Measurements from ENCODE around the gene FCHO2. TPM values are rescaled to one million over a fixed set of nuclear protein-coding genes. Genes with fewer than 3 reads are reported as not detected.
"Not testable (repeated sequence)": the region's sequence is repeated elsewhere in the genome, so short reads cannot be mapped to it uniquely, and the experiment has no call there.

The FCHO2 gene
- total and polyA plus RNA-seq, 2 donors (not counting 3 experiments of a cell fraction or from before 2014, with no cell fraction given), result 12.0 to 25.2 TPM

DNA sequence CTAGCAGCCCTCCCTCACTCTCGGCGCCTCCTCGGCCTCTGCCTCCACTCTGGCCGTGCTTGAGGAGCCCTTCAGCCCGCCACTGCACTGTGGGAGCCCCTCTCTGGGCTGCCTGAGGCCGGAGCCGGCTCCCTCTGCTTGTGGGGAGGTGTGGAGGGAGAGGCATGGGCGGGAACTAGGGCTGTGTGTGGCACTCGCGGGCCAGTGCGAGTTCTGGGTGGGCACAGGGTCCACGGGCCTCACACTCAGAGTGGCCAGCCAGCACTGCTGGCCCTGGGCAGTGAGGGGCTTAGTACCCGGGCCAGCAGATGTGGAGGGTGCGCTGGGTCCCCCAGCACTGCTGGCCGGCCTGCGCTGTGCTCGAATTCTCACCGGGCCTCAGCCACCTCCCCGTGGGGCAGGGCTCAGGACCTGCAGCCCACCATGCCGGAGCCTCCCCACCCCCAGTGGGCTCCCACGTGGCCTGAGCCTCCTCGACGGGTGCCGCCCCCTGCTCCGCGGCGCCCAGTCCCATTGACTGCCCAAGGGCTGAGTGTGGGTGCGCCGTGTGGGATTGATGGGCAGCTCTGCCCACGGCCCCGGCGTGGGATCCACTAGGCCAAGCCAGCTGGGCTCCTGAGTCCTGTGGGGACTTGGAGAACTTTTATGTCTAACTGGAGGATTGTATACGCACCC, 30.4 kb upstream of the FCHO2 start:
- Histone ChIP-seq H2AFZ (ENCODE audit: low read depth, low read length) (no peak overlapping the region), H3K27me3 (ENCODE audit: control insufficient read depth in 2 of 2, insufficient read depth in 2 of 2, low read length in 2 of 2) (no peaks in the 10 kb centered on the region), H3K36me3 (ENCODE audit: control insufficient read depth in 2 of 2, extremely low read depth in 1 of 2, insufficient read depth in 2 of 2, low read length in 2 of 2) (no peaks in the 10 kb centered on the region), H3K4me1 (ENCODE audit: control insufficient read depth, extremely low read depth, insufficient read depth, low read length) (no peaks in the 10 kb centered on the region), H4K20me1 (replicated peaks; ENCODE audit: control insufficient read depth, extremely low read depth, insufficient read depth, low read length) (no peaks in the 10 kb centered on the region), H3K9me1 (replicated peaks; ENCODE audit: control insufficient read depth, extremely low read depth, insufficient read depth, low read length) (no peaks in the 10 kb centered on the region), H3K9ac (replicated peaks; ENCODE audit: extremely low read depth, insufficient read depth, low read length) (no peak overlapping the region), H3K79me2 (ENCODE audit: control insufficient read depth, insufficient read depth, low read length) (no peaks in the 10 kb centered on the region), H3K4me3 (replicated peaks in 1 of 3; ENCODE audit: insufficient read depth in 1 of 3, low read depth in 1 of 3, low read length in 3 of 3) (no peak overlapping the region), H3K27ac (ENCODE audit: insufficient read depth, low read depth, low read length) (no peak overlapping the region), H3K9me3 (replicated peaks; ENCODE audit: control insufficient read depth, insufficient read depth, low read length) (no peaks in the 10 kb centered on the region), H3K4me2 (ENCODE audit: insufficient read depth, low read length) (no peak overlapping the region)
- POLR2A ChIA-PET, result no interaction called here
- BruUV-seq (replicated peaks), result no TSS peak
- no peak for FAIRE-seq
- CTCF ChIA-PET, result interaction anchor here (1.4 kb wide), 1 partner anchor 31 kb away, joined by 4 read pairs; the partner anchor contains the start of gene FCHO2
- intact Hi-C loops (cut with micrococcal nuclease) (loop anchor here (10.0 kb wide), 1 partner anchor 249 kb away; the partner anchor contains the start of gene TMEM174), dilution Hi-C loops (cut with MboI; ENCODE audit: extremely low pct_ligation_motif_present, low sequenced_read_pairs) (no loop called here)
- DNase-seq (ENCODE audit: low read depth, low spot score), result no peak
- no peak for TF ChIP-seq POLR2A (IDR thresholded peaks at IDR 0.05; ENCODE audit: low read depth, low read length)
- no peak for TF ChIP-seq GATA2 (IDR thresholded peaks at IDR 0.05; ENCODE audit: insufficient read depth, insufficient read length, low read depth, low read length)
- TF ChIP-seq POLR2AphosphoS5 (IDR thresholded peaks at IDR 0.05; ENCODE audit: insufficient read depth, low read depth, low read length), result no peak
- TF ChIP-seq, protein P1, sequence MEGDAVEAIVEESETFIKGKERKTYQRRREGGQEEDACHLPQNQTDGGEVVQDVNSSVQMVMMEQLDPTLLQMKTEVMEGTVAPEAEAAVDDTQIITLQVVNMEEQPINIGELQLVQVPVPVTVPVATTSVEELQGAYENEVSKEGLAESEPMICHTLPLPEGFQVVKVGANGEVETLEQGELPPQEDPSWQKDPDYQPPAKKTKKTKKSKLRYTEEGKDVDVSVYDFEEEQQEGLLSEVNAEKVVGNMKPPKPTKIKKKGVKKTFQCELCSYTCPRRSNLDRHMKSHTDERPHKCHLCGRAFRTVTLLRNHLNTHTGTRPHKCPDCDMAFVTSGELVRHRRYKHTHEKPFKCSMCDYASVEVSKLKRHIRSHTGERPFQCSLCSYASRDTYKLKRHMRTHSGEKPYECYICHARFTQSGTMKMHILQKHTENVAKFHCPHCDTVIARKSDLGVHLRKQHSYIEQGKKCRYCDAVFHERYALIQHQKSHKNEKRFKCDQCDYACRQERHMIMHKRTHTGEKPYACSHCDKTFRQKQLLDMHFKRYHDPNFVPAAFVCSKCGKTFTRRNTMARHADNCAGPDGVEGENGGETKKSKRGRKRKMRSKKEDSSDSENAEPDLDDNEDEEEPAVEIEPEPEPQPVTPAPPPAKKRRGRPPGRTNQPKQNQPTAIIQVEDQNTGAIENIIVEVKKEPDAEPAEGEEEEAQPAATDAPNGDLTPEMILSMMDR (IDR thresholded peaks at IDR 0.05; ENCODE audit: extremely low read depth in 1 of 2, insufficient read depth in 1 of 2, low read depth in 1 of 2, low read length in 2 of 2), result no peak
- no peak for TF ChIP-seq FOS (IDR thresholded peaks at IDR 0.05; ENCODE audit: borderline replicate concordance, insufficient read depth, low read length)
- TF ChIP-seq, protein P2, sequence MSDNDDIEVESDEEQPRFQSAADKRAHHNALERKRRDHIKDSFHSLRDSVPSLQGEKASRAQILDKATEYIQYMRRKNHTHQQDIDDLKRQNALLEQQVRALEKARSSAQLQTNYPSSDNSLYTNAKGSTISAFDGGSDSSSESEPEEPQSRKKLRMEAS (IDR thresholded peaks at IDR 0.05; ENCODE audit: insufficient read depth, insufficient read length), result no peak
- TF ChIP-seq JUN (IDR thresholded peaks at IDR 0.05; ENCODE audit: borderline replicate concordance, insufficient read depth, insufficient read length, low read depth), result no peak
- TF ChIP-seq MYC (IDR thresholded peaks at IDR 0.05; ENCODE audit: low read depth, low read length), result no peak
- TF ChIP-seq EZH2 (IDR thresholded peaks at IDR 0.05; ENCODE audit: borderline replicate concordance, low read depth, low read length, severe bottlenecking), result no peak

DNA sequence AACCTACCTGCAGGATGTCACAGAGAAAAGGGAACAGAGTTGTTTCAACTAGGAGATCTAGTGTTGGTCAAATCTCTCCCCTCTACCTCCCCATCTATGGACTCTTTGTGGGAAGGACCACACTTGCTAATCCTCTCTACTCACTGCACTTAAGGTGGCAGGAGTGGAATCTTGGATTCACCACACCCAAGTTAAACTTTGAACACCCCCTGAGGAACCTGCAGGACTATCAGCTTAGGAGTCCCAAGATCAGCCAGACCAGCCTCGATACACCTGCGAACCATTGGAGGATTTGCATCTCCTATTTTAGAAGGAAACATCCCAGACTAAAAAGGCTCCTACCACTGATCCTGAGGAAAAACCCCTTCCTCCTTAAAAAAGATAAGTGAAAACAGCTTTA, 23.2 kb upstream of the FCHO2 start:
- dilution Hi-C loops (cut with MboI; ENCODE audit: extremely low pct_ligation_motif_present, low sequenced_read_pairs); H3K27me3 ChIP-seq (ENCODE audit: control insufficient read depth in 2 of 2, insufficient read depth in 2 of 2, low read length in 2 of 2); H2AFZ ChIP-seq (ENCODE audit: low read depth, low read length); H3K9me1 ChIP-seq (replicated peaks; ENCODE audit: control insufficient read depth, extremely low read depth, insufficient read depth, low read length); BruUV-seq (replicated peaks); H3K36me3 ChIP-seq (ENCODE audit: control insufficient read depth in 2 of 2, extremely low read depth in 1 of 2, insufficient read depth in 2 of 2, low read length in 2 of 2); H3K4me2 ChIP-seq (ENCODE audit: insufficient read depth, low read length); H3K4me1 ChIP-seq (ENCODE audit: control insufficient read depth, extremely low read depth, insufficient read depth, low read length); intact Hi-C loops (cut with micrococcal nuclease); POLR2A ChIA-PET; FAIRE-seq; H4K20me1 ChIP-seq (replicated peaks; ENCODE audit: control insufficient read depth, extremely low read depth, insufficient read depth, low read length); H3K9me3 ChIP-seq (replicated peaks; ENCODE audit: control insufficient read depth, insufficient read depth, low read length); H3K9ac ChIP-seq (replicated peaks; ENCODE audit: extremely low read depth, insufficient read depth, low read length); H3K27ac ChIP-seq (ENCODE audit: insufficient read depth, low read depth, low read length); CTCF ChIA-PET; H3K79me2 ChIP-seq (ENCODE audit: control insufficient read depth, insufficient read depth, low read length); DNase-seq (ENCODE audit: low read depth, low spot score); H3K4me3 ChIP-seq (replicated peaks in 1 of 3; ENCODE audit: insufficient read depth in 1 of 3, low read depth in 1 of 3, low read length in 3 of 3): not testable (repeated sequence)
